ENCODE data around the gene KRTAP27-1. TPM values are rescaled to one million over a fixed set of nuclear protein-coding genes. Genes with fewer than 3 reads are reported as not detected.

The KRTAP27-1 gene
- total and polyA plus RNA-seq, 2 of the 8 experiments (the other 6 are each of a cell fraction or from before 2014, with no cell fraction given), result not detected

GRCh38 chr21:30355906-30356305, 18.4 kb upstream of the KRTAP27-1 start (continued):
- TF ChIP-seq RFX5 (IDR thresholded peaks at IDR 0.05; ENCODE audit: borderline replicate concordance, low read depth, low read length) (no peak), NANOG (IDR thresholded peaks at IDR 0.05; ENCODE audit: insufficient read depth, low read depth, low read length, poor library complexity, severe bottlenecking) (no peak), SRF (IDR thresholded peaks at IDR 0.05; ENCODE audit: low read depth, low read length) (no peak)
- TF ChIP-seq, protein P1, sequence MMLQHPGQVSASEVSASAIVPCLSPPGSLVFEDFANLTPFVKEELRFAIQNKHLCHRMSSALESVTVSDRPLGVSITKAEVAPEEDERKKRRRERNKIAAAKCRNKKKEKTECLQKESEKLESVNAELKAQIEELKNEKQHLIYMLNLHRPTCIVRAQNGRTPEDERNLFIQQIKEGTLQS (IDR thresholded peaks at IDR 0.05; ENCODE audit: insufficient read depth, low read depth, low read length), result no peak

Data from H1 (cell line).